ENCODE results near the gene GJA1.

Gene GJA1

DNA sequence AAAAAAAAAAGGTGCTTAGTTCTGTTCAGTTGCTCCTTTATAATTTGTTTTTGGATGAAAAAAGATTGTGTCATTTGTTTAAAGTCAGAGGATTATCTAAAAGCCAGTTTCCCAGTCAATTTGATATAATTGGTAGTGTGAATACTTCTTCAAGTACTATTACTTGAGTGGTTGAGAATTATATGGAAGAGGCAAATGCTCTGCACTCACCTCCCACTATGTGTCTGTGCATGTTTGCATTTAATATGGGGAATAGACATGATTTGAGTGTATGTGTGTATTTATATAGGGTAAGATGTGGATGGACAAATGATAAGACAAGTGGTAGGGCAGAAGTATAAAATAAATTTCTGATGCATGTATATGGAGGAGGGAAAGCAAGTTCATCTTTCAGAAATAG, 15.8 kb downstream of the GJA1 start:
- no peak overlapping the region for H3K4me3 ChIP-seq (ENCODE audit: control insufficient read depth in 1 of 7, extremely low read depth in 1 of 7, insufficient read depth in 4 of 7, low read depth in 2 of 7, low read length in 6 of 7)
- no peaks in the 10 kb centered on the region for H3K27me3 ChIP-seq (replicated peaks in 2 of 5; ENCODE audit: control insufficient read depth in 4 of 5, insufficient read depth in 5 of 5, low read length in 4 of 5)
- no peak overlapping the region for H3K27ac ChIP-seq (ENCODE audit: insufficient read depth in 1 of 2, low read depth in 1 of 2, low read length in 2 of 2, poor library complexity in 1 of 2, severe bottlenecking in 2 of 2)
- POLR2A ChIA-PET = no interaction called here
- H3K9me3 ChIP-seq (ENCODE audit: control extremely low read depth in 1 of 5, control insufficient read depth in 4 of 5, insufficient read depth in 2 of 5, low read depth in 1 of 5, low read length in 4 of 5) = no peaks in the 10 kb centered on the region
- H3K36me3 ChIP-seq (ENCODE audit: control insufficient read depth in 4 of 4, insufficient read depth in 4 of 4, low read length in 3 of 4) = no peaks in the 10 kb centered on the region
- CTCF ChIA-PET = no interaction called here
- no peaks in the 10 kb centered on the region for H3K4me1 ChIP-seq (ENCODE audit: control extremely low read depth in 1 of 4, control insufficient read depth in 4 of 4, insufficient read depth in 4 of 4, low read length in 3 of 4)
- DNase-seq = no peak

DNA sequence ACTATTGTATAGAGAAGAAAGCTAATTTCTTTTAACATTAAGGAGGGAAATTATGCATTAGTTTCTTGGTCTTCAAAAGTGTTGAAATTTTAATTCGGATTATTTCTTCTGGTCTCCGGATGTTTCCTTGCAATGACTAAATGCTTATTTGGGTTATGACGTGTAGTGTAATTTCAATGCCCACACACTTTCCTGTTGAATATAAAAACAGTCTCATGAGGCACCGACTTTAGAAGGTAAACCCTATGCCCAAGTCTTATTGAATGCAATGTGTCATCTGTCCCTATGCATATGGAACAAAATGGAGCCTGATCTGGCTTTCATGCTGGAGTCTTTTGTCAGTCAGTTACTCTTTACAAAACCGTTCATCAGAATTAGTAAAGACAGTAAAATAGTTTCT, 17.7 kb downstream of the GJA1 start:
- no peaks in the 10 kb centered on the region for H3K9me3 ChIP-seq (ENCODE audit: control extremely low read depth in 1 of 5, control insufficient read depth in 4 of 5, insufficient read depth in 2 of 5, low read depth in 1 of 5, low read length in 4 of 5)
- no peaks in the 10 kb centered on the region for H3K27me3 ChIP-seq (replicated peaks in 2 of 5; ENCODE audit: control insufficient read depth in 4 of 5, insufficient read depth in 5 of 5, low read length in 4 of 5)
- 89% methylated on average over 3 of the region's 5 CpGs for WGBS (ENCODE audit: insufficient coverage)
- H3K36me3 ChIP-seq (ENCODE audit: control insufficient read depth in 4 of 4, insufficient read depth in 4 of 4, low read length in 3 of 4) = no peaks in the 10 kb centered on the region
- DNase-seq = no peak
- ChIA-PET CTCF (no interaction called here), POLR2A (no interaction called here)
- H3K4me3 ChIP-seq (ENCODE audit: control insufficient read depth in 1 of 7, extremely low read depth in 1 of 7, insufficient read depth in 4 of 7, low read depth in 2 of 7, low read length in 6 of 7) = no peak overlapping the region
- no peaks in the 10 kb centered on the region for H3K4me1 ChIP-seq (ENCODE audit: control extremely low read depth in 1 of 4, control insufficient read depth in 4 of 4, insufficient read depth in 4 of 4, low read length in 3 of 4)
- H3K27ac ChIP-seq (ENCODE audit: insufficient read depth in 1 of 2, low read depth in 1 of 2, low read length in 2 of 2, poor library complexity in 1 of 2, severe bottlenecking in 2 of 2) = no peak overlapping the region

DNA sequence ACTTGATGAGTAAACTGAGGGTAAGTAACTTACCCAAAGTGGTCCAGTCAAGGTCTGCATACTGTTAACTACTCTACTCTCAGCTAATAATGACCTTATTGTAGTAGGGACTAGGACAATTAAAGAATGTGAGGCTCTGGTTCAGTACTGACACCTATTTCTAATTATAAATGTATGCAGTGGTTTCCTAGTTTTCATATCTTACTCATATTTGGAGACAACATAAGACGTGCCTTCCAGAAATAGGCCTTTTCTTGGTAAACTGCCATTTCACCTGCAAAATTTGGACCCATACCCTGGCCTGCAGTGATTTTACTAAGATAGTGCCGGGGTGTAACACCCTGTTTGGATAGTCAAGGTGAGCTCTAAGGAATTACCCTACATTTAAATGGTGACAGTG, 24.7 kb downstream of the GJA1 start:
- POLR2A ChIA-PET = no interaction called here
- no peak for DNase-seq
- 94% methylated on average over 2 of the region's 2 CpGs for WGBS (ENCODE audit: insufficient coverage)

DNA sequence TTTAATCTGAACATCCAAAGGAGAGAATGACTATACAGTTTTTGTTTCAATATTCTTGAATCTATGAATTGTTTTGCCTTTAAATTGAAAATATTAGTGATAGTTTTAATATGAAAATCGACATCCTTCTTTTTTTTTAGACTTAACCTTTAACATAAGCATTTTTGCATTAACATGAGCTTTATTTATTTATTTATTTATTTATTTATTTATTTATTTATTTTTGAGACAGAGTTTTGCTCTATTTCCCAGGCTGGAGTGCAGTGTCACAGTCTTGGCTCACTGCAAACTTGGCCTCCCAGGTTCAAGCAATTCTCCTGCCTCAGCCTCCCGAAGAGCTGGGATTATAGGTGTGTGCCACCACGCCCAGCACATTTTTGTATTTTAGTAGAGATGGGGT, 27.6 kb downstream of the GJA1 start:
- H3K27ac ChIP-seq (ENCODE audit: insufficient read depth in 1 of 2, low read depth in 1 of 2, low read length in 2 of 2, poor library complexity in 1 of 2, severe bottlenecking in 2 of 2) = no peak overlapping the region
- 86% methylated on average over 1 of the region's 3 CpGs for WGBS (ENCODE audit: insufficient coverage)
- DNase-seq = no peak
- H3K27me3 ChIP-seq (replicated peaks in 2 of 5; ENCODE audit: control insufficient read depth in 4 of 5, insufficient read depth in 5 of 5, low read length in 4 of 5) = peaks cover 0 to 2% (median 0%) of the 10 kb centered on the region in 5 experiments
- H3K9me3 ChIP-seq (ENCODE audit: control extremely low read depth in 1 of 5, control insufficient read depth in 4 of 5, insufficient read depth in 2 of 5, low read depth in 1 of 5, low read length in 4 of 5) = no peaks in the 10 kb centered on the region
- ChIA-PET CTCF (no interaction called here), POLR2A (no interaction called here)
- no peaks in the 10 kb centered on the region for H3K36me3 ChIP-seq (ENCODE audit: control insufficient read depth in 4 of 4, insufficient read depth in 4 of 4, low read length in 3 of 4)
- no peak overlapping the region for H3K4me3 ChIP-seq (ENCODE audit: control insufficient read depth in 1 of 7, extremely low read depth in 1 of 7, insufficient read depth in 4 of 7, low read depth in 2 of 7, low read length in 6 of 7)
- H3K4me1 ChIP-seq (ENCODE audit: control extremely low read depth in 1 of 4, control insufficient read depth in 4 of 4, insufficient read depth in 4 of 4, low read length in 3 of 4) = no peaks in the 10 kb centered on the region

More for the DNA sequence above, 24.7 kb downstream of the GJA1 start:
- Histone ChIP-seq H3K4me3 (ENCODE audit: control insufficient read depth in 1 of 7, extremely low read depth in 1 of 7, insufficient read depth in 4 of 7, low read depth in 2 of 7, low read length in 6 of 7) (no peak overlapping the region), H3K27ac (ENCODE audit: insufficient read depth in 1 of 2, low read depth in 1 of 2, low read length in 2 of 2, poor library complexity in 1 of 2, severe bottlenecking in 2 of 2) (no peak overlapping the region), H3K4me1 (ENCODE audit: control extremely low read depth in 1 of 4, control insufficient read depth in 4 of 4, insufficient read depth in 4 of 4, low read length in 3 of 4) (no peaks in the 10 kb centered on the region), H3K27me3 (replicated peaks in 2 of 5; ENCODE audit: control insufficient read depth in 4 of 5, insufficient read depth in 5 of 5, low read length in 4 of 5) (peaks cover 0 to 2% (median 0%) of the 10 kb centered on the region in 5 experiments), H3K9me3 (ENCODE audit: control extremely low read depth in 1 of 5, control insufficient read depth in 4 of 5, insufficient read depth in 2 of 5, low read depth in 1 of 5, low read length in 4 of 5) (no peaks in the 10 kb centered on the region), H3K36me3 (ENCODE audit: control insufficient read depth in 4 of 4, insufficient read depth in 4 of 4, low read length in 3 of 4) (no peaks in the 10 kb centered on the region)
- CTCF ChIA-PET = no interaction called here

DNA sequence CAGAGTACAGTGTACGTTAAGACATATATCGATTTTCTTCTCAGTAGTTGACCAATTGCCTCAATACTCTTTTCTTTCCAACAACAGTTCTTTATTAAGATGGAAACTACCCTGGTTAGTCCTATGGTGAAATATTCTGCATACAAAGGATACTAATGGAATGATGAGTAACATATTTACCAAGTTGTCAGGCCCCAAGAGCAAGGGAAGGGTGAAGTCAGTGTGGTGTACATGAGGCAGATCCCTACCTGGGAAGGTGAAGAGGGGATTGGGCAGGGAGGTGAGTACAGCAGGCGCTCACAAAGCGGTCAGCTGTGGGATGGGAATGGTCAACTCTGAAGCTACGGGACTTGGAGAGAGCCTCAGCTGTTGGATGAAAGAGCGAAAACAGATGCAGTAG, 29.7 kb downstream of the GJA1 start:
- peaks cover 0 to 2% (median 0%) of the 10 kb centered on the region in 5 experiments for H3K27me3 ChIP-seq (replicated peaks in 2 of 5; ENCODE audit: control insufficient read depth in 4 of 5, insufficient read depth in 5 of 5, low read length in 4 of 5)
- CTCF ChIA-PET = no interaction called here
- no peak for DNase-seq

DNA sequence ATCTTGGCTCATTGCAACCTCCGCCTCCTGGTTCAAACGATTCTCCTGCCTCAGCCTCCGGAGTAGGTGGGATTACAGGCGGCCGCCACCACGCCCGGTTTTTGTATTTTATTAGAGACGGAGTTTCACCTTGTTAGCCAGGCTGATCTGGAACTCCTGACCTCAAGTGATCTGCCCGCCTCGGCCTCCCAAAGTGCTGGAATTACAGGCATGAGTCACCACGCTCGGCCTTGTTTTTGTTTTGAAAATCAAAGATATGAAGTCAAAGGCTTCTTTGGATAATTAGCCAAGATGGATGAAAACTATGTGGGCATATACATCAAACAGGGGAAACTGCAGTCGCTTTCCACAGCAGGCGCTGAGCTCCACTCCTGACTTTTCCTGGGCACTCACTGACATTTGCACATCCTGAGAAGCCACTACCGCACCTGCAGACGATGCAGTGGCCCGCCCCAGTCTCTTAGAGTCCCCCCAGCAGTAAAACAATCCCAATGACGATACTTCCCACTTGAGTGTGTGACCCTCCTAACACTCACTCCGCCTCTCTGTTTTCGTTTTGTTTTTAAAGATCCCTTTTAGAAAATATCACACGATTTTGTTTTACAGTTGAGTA, 44.1 kb downstream of the GJA1 start:
- no peaks in the 10 kb centered on the region for H3K9me3 ChIP-seq (ENCODE audit: control extremely low read depth in 1 of 5, control insufficient read depth in 4 of 5, insufficient read depth in 2 of 5, low read depth in 1 of 5, low read length in 4 of 5)
- 97% methylated on average over 18 of the region's 21 CpGs for WGBS (ENCODE audit: insufficient coverage)
- H3K27me3 ChIP-seq (replicated peaks in 2 of 5; ENCODE audit: control insufficient read depth in 4 of 5, insufficient read depth in 5 of 5, low read length in 4 of 5) = no peaks in the 10 kb centered on the region
- H3K36me3 ChIP-seq (ENCODE audit: control insufficient read depth in 4 of 4, insufficient read depth in 4 of 4, low read length in 3 of 4) = no peaks in the 10 kb centered on the region
- POLR2A ChIA-PET = no interaction called here
- H3K4me1 ChIP-seq (ENCODE audit: control extremely low read depth in 1 of 4, control insufficient read depth in 4 of 4, insufficient read depth in 4 of 4, low read length in 3 of 4) = no peaks in the 10 kb centered on the region
- DNase-seq = no peak
- no peak overlapping the region for H3K4me3 ChIP-seq (ENCODE audit: control insufficient read depth in 1 of 7, extremely low read depth in 1 of 7, insufficient read depth in 4 of 7, low read depth in 2 of 7, low read length in 6 of 7)
- CTCF ChIA-PET = no interaction called here
- no peak overlapping the region for H3K27ac ChIP-seq (ENCODE audit: insufficient read depth in 1 of 2, low read depth in 1 of 2, low read length in 2 of 2, poor library complexity in 1 of 2, severe bottlenecking in 2 of 2)

More for the DNA sequence above, 29.7 kb downstream of the GJA1 start:
- no peaks in the 10 kb centered on the region for H3K36me3 ChIP-seq (ENCODE audit: control insufficient read depth in 4 of 4, insufficient read depth in 4 of 4, low read length in 3 of 4)
- WGBS (ENCODE audit: insufficient coverage) = 94% methylated on average over 2 of the region's 6 CpGs
- POLR2A ChIA-PET = no interaction called here
- no peaks in the 10 kb centered on the region for H3K4me1 ChIP-seq (ENCODE audit: control extremely low read depth in 1 of 4, control insufficient read depth in 4 of 4, insufficient read depth in 4 of 4, low read length in 3 of 4)
- no peaks in the 10 kb centered on the region for H3K9me3 ChIP-seq (ENCODE audit: control extremely low read depth in 1 of 5, control insufficient read depth in 4 of 5, insufficient read depth in 2 of 5, low read depth in 1 of 5, low read length in 4 of 5)
- no peak overlapping the region for H3K4me3 ChIP-seq (ENCODE audit: control insufficient read depth in 1 of 7, extremely low read depth in 1 of 7, insufficient read depth in 4 of 7, low read depth in 2 of 7, low read length in 6 of 7)
- no peak overlapping the region for H3K27ac ChIP-seq (ENCODE audit: insufficient read depth in 1 of 2, low read depth in 1 of 2, low read length in 2 of 2, poor library complexity in 1 of 2, severe bottlenecking in 2 of 2)

DNA sequence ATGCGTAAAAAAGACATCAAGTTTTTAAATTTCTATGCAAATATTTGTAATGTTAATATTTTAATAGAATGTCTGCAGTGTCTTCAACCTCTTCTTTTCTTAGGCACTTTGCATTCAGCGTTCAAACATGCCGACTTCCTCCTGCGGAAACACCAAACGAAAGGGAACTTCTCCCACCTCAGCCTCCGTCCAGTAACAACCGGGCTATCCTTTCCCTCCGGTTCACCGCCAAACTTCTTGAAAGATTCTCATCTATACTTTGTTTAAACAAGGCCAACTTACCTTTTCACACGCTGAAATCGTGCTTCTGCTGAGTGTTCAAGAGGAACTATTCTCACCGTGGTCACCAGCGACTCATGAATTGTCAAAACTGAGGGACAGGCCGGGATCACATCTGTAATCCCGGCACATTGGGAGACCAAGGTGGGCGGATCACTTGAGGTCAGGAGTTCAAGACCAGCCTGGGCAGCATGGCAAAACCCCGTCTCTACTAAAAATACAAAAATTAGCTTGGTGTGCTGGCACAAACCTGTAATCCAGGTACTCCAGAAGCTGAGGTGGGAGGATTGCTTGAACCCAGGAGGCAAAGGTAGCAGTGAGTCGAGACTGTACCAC, 44.8 kb downstream of the GJA1 start:
- H3K4me1 ChIP-seq (ENCODE audit: control extremely low read depth in 1 of 4, control insufficient read depth in 4 of 4, insufficient read depth in 4 of 4, low read length in 3 of 4) = no peaks in the 10 kb centered on the region
- H3K4me3 ChIP-seq (ENCODE audit: control insufficient read depth in 1 of 7, extremely low read depth in 1 of 7, insufficient read depth in 4 of 7, low read depth in 2 of 7, low read length in 6 of 7) = no peak overlapping the region
- 86% methylated on average over 15 of the region's 18 CpGs for WGBS (ENCODE audit: insufficient coverage)
- no peaks in the 10 kb centered on the region for H3K9me3 ChIP-seq (ENCODE audit: control extremely low read depth in 1 of 5, control insufficient read depth in 4 of 5, insufficient read depth in 2 of 5, low read depth in 1 of 5, low read length in 4 of 5)
- H3K36me3 ChIP-seq (ENCODE audit: control insufficient read depth in 4 of 4, insufficient read depth in 4 of 4, low read length in 3 of 4) = no peaks in the 10 kb centered on the region
- H3K27me3 ChIP-seq (replicated peaks in 2 of 5; ENCODE audit: control insufficient read depth in 4 of 5, insufficient read depth in 5 of 5, low read length in 4 of 5) = no peaks in the 10 kb centered on the region
- ChIA-PET POLR2A (no interaction called here), CTCF (no interaction called here)
- no peak overlapping the region for H3K27ac ChIP-seq (ENCODE audit: insufficient read depth in 1 of 2, low read depth in 1 of 2, low read length in 2 of 2, poor library complexity in 1 of 2, severe bottlenecking in 2 of 2)
- no peak for DNase-seq
